ENCODE measurements around the gene DNAJC6.

DNA sequence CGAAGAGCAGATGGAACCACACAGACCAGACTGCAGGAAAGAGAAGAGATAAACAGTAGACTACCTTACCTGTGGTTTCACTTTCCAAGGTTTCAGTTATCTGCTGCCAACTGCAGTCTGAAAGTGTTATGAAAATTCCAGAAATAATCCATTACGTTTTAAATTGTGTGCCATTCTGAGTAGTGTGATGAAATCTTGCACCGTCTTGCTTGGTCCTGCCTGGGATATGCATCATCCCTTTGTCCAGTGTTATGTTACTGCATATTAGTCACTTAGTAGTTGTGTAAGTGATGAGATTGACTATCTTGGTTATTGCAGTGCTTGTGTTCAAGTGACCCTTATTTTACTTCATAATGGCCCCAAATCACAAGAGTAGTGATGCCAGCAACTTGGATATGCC lies 33.9 kb downstream of the DNAJC6 start:
- TF ChIP-seq, protein P1, sequence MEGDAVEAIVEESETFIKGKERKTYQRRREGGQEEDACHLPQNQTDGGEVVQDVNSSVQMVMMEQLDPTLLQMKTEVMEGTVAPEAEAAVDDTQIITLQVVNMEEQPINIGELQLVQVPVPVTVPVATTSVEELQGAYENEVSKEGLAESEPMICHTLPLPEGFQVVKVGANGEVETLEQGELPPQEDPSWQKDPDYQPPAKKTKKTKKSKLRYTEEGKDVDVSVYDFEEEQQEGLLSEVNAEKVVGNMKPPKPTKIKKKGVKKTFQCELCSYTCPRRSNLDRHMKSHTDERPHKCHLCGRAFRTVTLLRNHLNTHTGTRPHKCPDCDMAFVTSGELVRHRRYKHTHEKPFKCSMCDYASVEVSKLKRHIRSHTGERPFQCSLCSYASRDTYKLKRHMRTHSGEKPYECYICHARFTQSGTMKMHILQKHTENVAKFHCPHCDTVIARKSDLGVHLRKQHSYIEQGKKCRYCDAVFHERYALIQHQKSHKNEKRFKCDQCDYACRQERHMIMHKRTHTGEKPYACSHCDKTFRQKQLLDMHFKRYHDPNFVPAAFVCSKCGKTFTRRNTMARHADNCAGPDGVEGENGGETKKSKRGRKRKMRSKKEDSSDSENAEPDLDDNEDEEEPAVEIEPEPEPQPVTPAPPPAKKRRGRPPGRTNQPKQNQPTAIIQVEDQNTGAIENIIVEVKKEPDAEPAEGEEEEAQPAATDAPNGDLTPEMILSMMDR (IDR thresholded peaks at IDR 0.05 in 8 of 11, conservative IDR thresholded peaks at IDR 0.05 in 3 of 11): no peak
- no peak for TF ChIP-seq POLR2AphosphoS5 (IDR thresholded peaks at IDR 0.05)

All from spleen (tissue), 7 donors.